22Rv1 (cell line): ENCODE measurements around the gene MFF.

Source experiments
- ZFX ChIP-seq: fragments of 450-650 bp; IDR thresholded peaks from 2 replicates; pipeline ENCODE4 v1.6.1; 2017; ENCODE audit warnings: antibody characterized with exemption, borderline replicate concordance
- TF ChIP-seq, protein P1 (sequence below): fragments of 450-650 bp; IDR thresholded peaks from 2 replicates; pipeline ENCODE4 v1.5.1; 2017; ENCODE audit warnings: mild to moderate bottlenecking

DNA sequence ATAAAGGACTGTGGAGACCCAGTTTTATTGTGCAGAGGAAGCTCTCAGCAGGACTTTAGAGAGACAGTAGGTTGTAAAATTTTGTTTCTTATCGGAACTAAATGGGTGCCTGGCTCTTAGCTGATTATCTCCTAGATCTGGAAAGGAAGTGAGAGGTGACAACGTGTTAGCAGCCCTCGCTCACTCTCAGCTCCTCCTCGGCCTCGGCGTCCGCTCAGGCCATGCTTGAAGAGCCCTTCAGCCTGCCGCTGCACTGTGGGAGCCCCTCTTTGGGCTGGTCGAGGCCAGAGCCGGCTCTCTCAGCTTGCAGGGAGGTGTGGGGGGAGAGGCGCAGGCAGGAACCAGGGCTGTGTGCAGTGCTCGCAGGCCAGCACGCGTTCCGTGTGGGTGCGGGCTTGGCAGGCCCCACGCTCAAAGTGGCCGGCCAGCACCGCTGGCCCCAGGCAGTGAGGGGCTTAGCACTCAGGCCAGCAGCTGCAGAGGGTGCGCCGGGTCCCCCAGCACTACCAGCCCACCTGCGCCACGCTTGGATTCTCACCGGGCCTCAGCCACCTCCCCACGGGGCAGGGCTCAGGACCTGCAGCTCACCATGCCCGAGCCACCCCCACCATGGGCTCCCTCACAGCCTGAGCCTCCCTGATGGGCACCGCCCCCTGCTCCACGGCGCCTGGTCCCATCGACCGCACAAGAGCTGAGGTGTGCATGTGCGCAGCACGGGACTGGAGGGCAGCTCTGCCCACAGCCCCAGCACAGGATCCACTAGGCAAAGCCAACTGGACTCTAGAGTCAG is 4.6 kb upstream of the MFF start:
- TF ChIP-seq, protein P1, sequence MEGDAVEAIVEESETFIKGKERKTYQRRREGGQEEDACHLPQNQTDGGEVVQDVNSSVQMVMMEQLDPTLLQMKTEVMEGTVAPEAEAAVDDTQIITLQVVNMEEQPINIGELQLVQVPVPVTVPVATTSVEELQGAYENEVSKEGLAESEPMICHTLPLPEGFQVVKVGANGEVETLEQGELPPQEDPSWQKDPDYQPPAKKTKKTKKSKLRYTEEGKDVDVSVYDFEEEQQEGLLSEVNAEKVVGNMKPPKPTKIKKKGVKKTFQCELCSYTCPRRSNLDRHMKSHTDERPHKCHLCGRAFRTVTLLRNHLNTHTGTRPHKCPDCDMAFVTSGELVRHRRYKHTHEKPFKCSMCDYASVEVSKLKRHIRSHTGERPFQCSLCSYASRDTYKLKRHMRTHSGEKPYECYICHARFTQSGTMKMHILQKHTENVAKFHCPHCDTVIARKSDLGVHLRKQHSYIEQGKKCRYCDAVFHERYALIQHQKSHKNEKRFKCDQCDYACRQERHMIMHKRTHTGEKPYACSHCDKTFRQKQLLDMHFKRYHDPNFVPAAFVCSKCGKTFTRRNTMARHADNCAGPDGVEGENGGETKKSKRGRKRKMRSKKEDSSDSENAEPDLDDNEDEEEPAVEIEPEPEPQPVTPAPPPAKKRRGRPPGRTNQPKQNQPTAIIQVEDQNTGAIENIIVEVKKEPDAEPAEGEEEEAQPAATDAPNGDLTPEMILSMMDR: no peak
- TF ChIP-seq ZFX: no peak
